Upper lobe of right lung (tissue), 1 donor: ENCODE data around the gene THEMIS. TPM values are rescaled to one million over a fixed set of nuclear protein-coding genes. Genes with fewer than 3 reads are reported as not detected.
"Not testable (repeated sequence)": the region's sequence is repeated elsewhere in the genome, so short reads cannot be mapped to it uniquely, and the experiment has no call there.

Source experiments
- ATAC-seq: fragments of 200-7000 bp; cut with Tn5 transposase; one replicate; pipeline ENCODE4 v1.9.1; 2020; ENCODE audit warnings: mild to moderate bottlenecking, moderate library complexity
- DNase-seq: peaks from one replicate; pipeline ENCODE4 v3.0.0-alpha.2; 2020
- H3K27ac ChIP-seq: fragments of 200-600 bp; one replicate; pipeline ENCODE4 v1.8.0; 2022
- H3K27me3 ChIP-seq: fragments of 200-600 bp; one replicate; pipeline ENCODE4 v1.8.0; 2022; ENCODE audit warnings: mild to moderate bottlenecking
- H3K36me3 ChIP-seq: fragments of 200-600 bp; one replicate; pipeline ENCODE4 v1.8.0; 2022
- H3K4me1 ChIP-seq: fragments of 200-600 bp; one replicate; pipeline ENCODE4 v1.8.0; 2022
- H3K4me3 ChIP-seq: fragments of 200-600 bp; one replicate; pipeline ENCODE4 v1.8.0; 2022; ENCODE audit warnings: mild to moderate bottlenecking
- H3K9me3 ChIP-seq: fragments of 200-600 bp; one replicate; pipeline ENCODE4 v1.8.0; 2022
- intact Hi-C: fragments of 100-400 bp; cut with DNase I; formaldehyde crosslinking; loops from one replicate; pipeline ENCODE4 v1.11.0; 2022
- total RNA-seq: library from RNA; stranded (reverse); fragmentation: NEBNext Ultra II Directional; extraction: Animal tissue kit (Norgen Biotek cat#: 25700); gene quantifications from one replicate; pipeline ENCODE4 v1.2.1, GENCODE V29; 2021
- TF ChIP-seq, protein P1 (sequence below): fragments of 200-600 bp; IDR thresholded peaks from one replicate; pipeline ENCODE4 v1.8.0; 2022; ENCODE audit warnings: antibody characterized with exemption
- donor health status: DM: no; HTN: yes; CAD: no; lungs with severe emphysema.

THEMIS gene
- total RNA-seq, 1 donor from 2014 or later = 3.0 TPM

DNA sequence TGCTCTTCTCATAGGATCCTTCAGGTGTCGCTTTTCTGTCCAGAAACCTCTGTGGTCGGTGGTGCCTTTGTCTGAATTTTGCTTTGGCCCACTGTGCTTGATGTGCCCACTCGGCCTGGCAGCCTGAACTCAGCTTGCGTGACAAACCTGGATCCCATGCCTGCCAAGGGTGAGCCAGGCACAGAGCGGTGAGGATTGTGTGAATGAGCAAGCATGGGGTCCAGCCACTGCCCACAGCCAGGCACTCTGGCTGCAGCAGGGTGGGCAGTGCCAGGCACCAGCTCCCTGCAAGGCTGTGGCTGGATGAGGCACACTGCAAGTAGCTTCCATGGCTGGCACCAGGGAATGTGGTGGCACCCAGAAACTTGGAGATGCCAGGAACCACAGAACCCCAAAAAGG is 110.3 kb downstream of the THEMIS start:
- no peak overlapping the region for H3K27ac ChIP-seq
- TF ChIP-seq, protein P1, sequence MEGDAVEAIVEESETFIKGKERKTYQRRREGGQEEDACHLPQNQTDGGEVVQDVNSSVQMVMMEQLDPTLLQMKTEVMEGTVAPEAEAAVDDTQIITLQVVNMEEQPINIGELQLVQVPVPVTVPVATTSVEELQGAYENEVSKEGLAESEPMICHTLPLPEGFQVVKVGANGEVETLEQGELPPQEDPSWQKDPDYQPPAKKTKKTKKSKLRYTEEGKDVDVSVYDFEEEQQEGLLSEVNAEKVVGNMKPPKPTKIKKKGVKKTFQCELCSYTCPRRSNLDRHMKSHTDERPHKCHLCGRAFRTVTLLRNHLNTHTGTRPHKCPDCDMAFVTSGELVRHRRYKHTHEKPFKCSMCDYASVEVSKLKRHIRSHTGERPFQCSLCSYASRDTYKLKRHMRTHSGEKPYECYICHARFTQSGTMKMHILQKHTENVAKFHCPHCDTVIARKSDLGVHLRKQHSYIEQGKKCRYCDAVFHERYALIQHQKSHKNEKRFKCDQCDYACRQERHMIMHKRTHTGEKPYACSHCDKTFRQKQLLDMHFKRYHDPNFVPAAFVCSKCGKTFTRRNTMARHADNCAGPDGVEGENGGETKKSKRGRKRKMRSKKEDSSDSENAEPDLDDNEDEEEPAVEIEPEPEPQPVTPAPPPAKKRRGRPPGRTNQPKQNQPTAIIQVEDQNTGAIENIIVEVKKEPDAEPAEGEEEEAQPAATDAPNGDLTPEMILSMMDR = no peak
- H3K27me3 ChIP-seq = no peaks in the 10 kb centered on the region
- no peak overlapping the region for H3K4me3 ChIP-seq
- no peaks in the 10 kb centered on the region for H3K9me3 ChIP-seq
- peak; percentile 17 for ATAC-seq
- intact Hi-C loops = no loop called here
- DNase-seq = no peak
- H3K36me3 ChIP-seq = no peaks in the 10 kb centered on the region
- H3K4me1 ChIP-seq = no peaks in the 10 kb centered on the region

DNA sequence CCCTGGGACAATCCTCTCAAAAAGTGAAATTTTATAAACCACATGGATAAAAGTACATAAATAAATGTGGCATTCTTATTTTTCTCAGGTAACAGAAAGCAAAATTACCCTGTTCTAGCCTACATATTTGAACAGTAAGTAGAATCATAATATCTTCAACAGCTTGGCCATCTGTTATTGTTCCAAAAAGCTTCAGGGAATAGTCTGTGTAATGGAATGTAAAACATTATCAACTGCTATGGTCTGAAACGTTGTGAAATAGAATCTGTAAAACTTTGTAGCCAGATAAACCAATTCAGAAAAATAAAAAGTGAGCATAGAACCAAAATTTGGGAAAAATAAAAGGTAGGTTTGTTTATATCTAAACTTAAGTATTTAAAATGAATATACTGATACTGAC is 114.7 kb downstream of the THEMIS start:
- ATAC-seq = no peak
- Histone ChIP-seq H3K27ac (no peak overlapping the region), H3K4me1 (no peaks in the 10 kb centered on the region), H3K4me3 (no peak overlapping the region), H3K9me3 (no peaks in the 10 kb centered on the region), H3K36me3 (no peaks in the 10 kb centered on the region), H3K27me3 (no peaks in the 10 kb centered on the region)
- no peak for DNase-seq
- TF ChIP-seq, protein P1 = no peak
- intact Hi-C loops = no loop called here

DNA sequence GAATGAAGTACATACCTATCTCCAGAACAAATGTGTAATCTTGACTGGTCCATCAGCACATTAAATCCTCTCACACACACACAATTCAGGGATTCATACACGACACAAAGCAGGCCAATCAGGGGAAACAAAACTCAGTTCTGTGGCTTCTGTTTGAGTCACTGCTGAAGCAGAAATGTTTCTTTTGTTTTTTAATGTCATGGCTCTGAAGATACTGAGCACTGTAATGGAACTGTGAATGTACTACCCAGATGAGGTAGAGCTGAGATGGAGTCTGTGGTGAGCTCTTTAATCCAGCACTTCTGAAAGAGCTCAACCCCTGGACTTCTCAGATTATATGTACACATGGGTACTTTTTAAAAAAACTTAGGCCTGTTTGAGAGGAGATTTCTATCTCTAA is 116.4 kb downstream of the THEMIS start:
- ATAC-seq (no peak), DNase-seq (no peak)
- intact Hi-C loops = no loop called here
- Histone ChIP-seq H3K36me3 (no peaks in the 10 kb centered on the region), H3K9me3 (no peaks in the 10 kb centered on the region), H3K4me3 (no peak overlapping the region), H3K27ac (no peak overlapping the region), H3K27me3 (no peaks in the 10 kb centered on the region), H3K4me1 (no peaks in the 10 kb centered on the region)
- TF ChIP-seq, protein P1 = no peak

DNA sequence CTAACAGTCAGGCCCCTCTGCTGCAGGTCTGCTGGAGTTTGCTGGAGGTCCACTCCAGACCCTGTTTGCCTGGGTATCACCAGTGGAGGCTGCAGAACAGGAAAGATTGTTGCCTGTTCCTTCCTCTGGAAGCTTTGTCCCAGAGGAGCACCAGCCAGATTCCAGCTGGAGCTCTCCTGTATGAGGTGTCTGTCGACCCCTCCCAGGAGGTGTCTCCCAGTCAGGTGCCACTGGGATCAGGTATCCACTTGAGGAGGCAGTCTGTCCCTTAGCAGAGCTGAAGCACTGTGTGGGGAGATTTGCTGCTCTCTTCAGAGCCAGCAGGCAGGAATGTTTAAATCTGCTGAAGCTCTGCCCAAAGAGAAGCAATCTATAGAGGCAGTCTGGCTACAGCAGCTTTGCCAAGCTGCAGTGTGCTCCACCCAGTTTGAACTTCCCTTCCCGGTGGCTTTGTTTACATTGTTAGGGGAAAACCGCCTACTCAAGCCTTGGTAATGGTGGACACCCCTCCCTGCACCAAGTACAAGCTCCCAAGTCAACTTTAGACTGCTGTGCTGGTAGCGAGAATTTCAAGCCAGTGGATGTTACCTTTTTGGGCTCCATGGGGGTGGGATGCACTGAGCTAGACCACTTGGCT is 119.1 kb downstream of the THEMIS start:
- DNase-seq, H3K9me3 ChIP-seq, H3K4me3 ChIP-seq, H3K27ac ChIP-seq, H3K4me1 ChIP-seq, H3K36me3 ChIP-seq, H3K27me3 ChIP-seq, ATAC-seq, intact Hi-C loops: not testable (repeated sequence)

DNA sequence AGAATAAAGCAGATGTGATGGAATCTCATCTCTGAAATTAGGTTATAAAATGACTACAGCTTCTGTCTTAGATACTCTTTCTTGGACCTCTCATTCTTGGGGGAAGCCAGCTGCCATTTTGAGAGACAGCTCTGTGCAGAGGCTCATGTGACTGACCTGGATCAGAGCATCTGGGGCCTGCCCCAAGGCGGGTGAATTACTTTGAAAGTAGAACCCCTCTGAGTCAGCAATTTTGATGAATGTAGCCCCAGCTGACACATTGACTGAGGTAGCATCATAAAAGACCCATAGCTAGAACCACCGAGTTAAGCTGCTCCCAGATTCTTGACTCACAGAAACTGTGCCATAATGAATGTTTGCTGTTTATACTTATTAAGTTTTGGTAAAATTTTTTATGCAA is 124.5 kb downstream of the THEMIS start:
- intact Hi-C loops = no loop called here
- Histone ChIP-seq H3K9me3 (no peaks in the 10 kb centered on the region), H3K27me3 (no peaks in the 10 kb centered on the region), H3K27ac (no peak overlapping the region), H3K4me3 (no peak overlapping the region), H3K4me1 (no peaks in the 10 kb centered on the region), H3K36me3 (no peaks in the 10 kb centered on the region)
- ATAC-seq = no peak
- no peak for DNase-seq
- TF ChIP-seq, protein P1 = no peak

DNA sequence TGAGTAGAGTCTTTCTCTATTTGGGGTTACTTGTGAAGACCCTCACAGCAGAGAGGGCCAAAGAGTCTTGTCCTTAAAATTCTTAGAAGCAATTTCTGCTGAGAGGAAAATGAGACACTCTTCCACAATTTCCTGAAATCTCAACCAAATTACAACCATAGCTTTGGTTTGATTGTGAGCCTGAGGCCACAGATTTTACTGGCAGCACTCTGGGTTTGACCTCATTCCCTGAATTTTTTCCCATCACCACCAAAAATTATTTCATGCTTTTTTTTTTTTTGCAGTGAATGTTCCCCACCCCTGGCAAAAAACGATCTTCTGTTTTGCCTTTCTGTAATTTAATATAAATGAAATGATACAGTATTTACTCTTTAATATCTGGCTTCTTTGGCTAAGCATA is 125.5 kb downstream of the THEMIS start:
- no peak overlapping the region for H3K27ac ChIP-seq
- TF ChIP-seq, protein P1 = no peak
- intact Hi-C loops = no loop called here
- ATAC-seq (no peak), DNase-seq (no peak)
- no peaks in the 10 kb centered on the region for H3K36me3 ChIP-seq
- no peak overlapping the region for H3K4me3 ChIP-seq
- no peaks in the 10 kb centered on the region for H3K4me1 ChIP-seq
- no peaks in the 10 kb centered on the region for H3K27me3 ChIP-seq
- H3K9me3 ChIP-seq = no peaks in the 10 kb centered on the region
